ENCODE measurements around the gene BUD31.

GRCh38 chr7:99457050-99457649 lies 48.4 kb downstream of the BUD31 start:
- TF ChIP-seq CTCF (tag by site-specific recombination; IDR thresholded peaks at IDR 0.05) (no peak), KLF9 (tag by site-specific recombination; IDR thresholded peaks at IDR 0.05; ENCODE audit: low read depth) (no peak), ZNF174 (tag by site-specific recombination; IDR thresholded peaks at IDR 0.05) (no peak), ZNF704 (tag by site-specific recombination; IDR thresholded peaks at IDR 0.05) (no peak), ZBTB11 (tag by site-specific recombination; conservative IDR thresholded peaks at IDR 0.05; ENCODE audit: low read depth) (no peak), GLI4 (tag by site-specific recombination; IDR thresholded peaks at IDR 0.05) (no peak), ZNF785 (tag by site-specific recombination; IDR thresholded peaks at IDR 0.05) (no peak), ZNF404 (tag by site-specific recombination; IDR thresholded peaks at IDR 0.05) (no peak), ZNF561 (tag by site-specific recombination; IDR thresholded peaks at IDR 0.05; ENCODE audit: borderline replicate concordance) (no peak)

Data from HEK293 (cell line).